Measurements from ENCODE around the gene FAM120B. TPM values are rescaled to one million over a fixed set of nuclear protein-coding genes. Genes with fewer than 3 reads are reported as not detected.
"Not testable (repeated sequence)": the region's sequence is repeated elsewhere in the genome, so short reads cannot be mapped to it uniquely, and the experiment has no call there.

FAM120B gene
- total RNA-seq, 2 experiments from 2014 or later, result 23.9 to 25.0 TPM

- ChIA-PET CTCF (no interaction called here), POLR2A (interaction anchor here (1.5 kb wide), 1 partner anchor 40 kb away, joined by 5 read pairs; the partner anchor contains the start of gene FAM120B)
- Mint-ChIP-seq H3K4me3 (peak overlapping the region; percentile 2), H3K4me1 (peaks cover 37% of the 10 kb centered on the region), H3K27me3 (no peaks in the 10 kb centered on the region), H3K36me3 (ENCODE audit: low read depth) (peaks cover 64% of the 10 kb centered on the region), H3K9me3 (peaks cover 17% of the 10 kb centered on the region), H3K27ac (peak overlapping the region; percentile 69)
- DNase-seq, result no peak
Observed at GRCh38 chr6:170347091-170347490, 40.5 kb downstream of the FAM120B start.

GRCh38 chr6:170347975-170348374 is 41.4 kb downstream of the FAM120B start:
- Mint-ChIP-seq H3K9me3 (peaks cover 23% of the 10 kb centered on the region), H3K27me3 (no peaks in the 10 kb centered on the region), H3K4me3 (no peak overlapping the region), H3K4me1 (peaks cover 37% of the 10 kb centered on the region), H3K36me3 (ENCODE audit: low read depth) (peaks cover 72% of the 10 kb centered on the region), H3K27ac (no peak overlapping the region)
- ChIA-PET POLR2A (no interaction called here), CTCF (interaction anchor here (0.9 kb wide), 1 partner anchor 17 kb away, joined by 3 read pairs; no protein-coding TSS in a partner anchor)
- no peak for DNase-seq

- H3K27me3 Mint-ChIP-seq, CTCF ChIA-PET: not testable (repeated sequence)
Observed at GRCh38 chr6:170351456-170351855, 44.9 kb downstream of the FAM120B start.

GRCh38 chr6:170355190-170355589 is 48.6 kb downstream of the FAM120B start:
- H3K27me3 Mint-ChIP-seq, CTCF ChIA-PET, DNase-seq, H3K4me3 Mint-ChIP-seq, H3K4me1 Mint-ChIP-seq, H3K27ac Mint-ChIP-seq: not testable (repeated sequence)
- H3K36me3 Mint-ChIP-seq (ENCODE audit: low read depth), result peaks cover 52% of the 10 kb centered on the region
- POLR2A ChIA-PET, result interaction anchor here (0.6 kb wide), 1 partner anchor 142 kb away, joined by 3 read pairs; no protein-coding TSS in a partner anchor
- H3K9me3 Mint-ChIP-seq, result peaks cover 21% of the 10 kb centered on the region

More at GRCh38 chr6:170351456-170351855, 44.9 kb downstream of the FAM120B start:
- DNase-seq, H3K27ac Mint-ChIP-seq, POLR2A ChIA-PET, H3K4me3 Mint-ChIP-seq: not testable (repeated sequence)
- H3K9me3 Mint-ChIP-seq, result peaks cover 25% of the 10 kb centered on the region
- peaks cover 14% of the 10 kb centered on the region for H3K4me1 Mint-ChIP-seq
- peaks cover 61% of the 10 kb centered on the region for H3K36me3 Mint-ChIP-seq (ENCODE audit: low read depth)

GRCh38 chr6:170355661-170356060 is 49.1 kb downstream of the FAM120B start:
- DNase-seq, result no peak
- Mint-ChIP-seq H3K27me3 (no peaks in the 10 kb centered on the region), H3K36me3 (ENCODE audit: low read depth) (peaks cover 50% of the 10 kb centered on the region), H3K9me3 (peaks cover 21% of the 10 kb centered on the region), H3K4me1 (no peaks in the 10 kb centered on the region), H3K4me3 (no peak overlapping the region), H3K27ac (no peak overlapping the region)
- ChIA-PET POLR2A (no interaction called here), CTCF (no interaction called here)

GRCh38 chr6:170357812-170358211 is 51.3 kb downstream of the FAM120B start:
- Mint-ChIP-seq H3K4me1 (no peaks in the 10 kb centered on the region), H3K9me3 (peaks cover 2% of the 10 kb centered on the region), H3K27ac (no peak overlapping the region), H3K36me3 (ENCODE audit: low read depth) (peaks cover 34% of the 10 kb centered on the region), H3K4me3 (no peak overlapping the region), H3K27me3 (no peaks in the 10 kb centered on the region)
- ChIA-PET POLR2A (no interaction called here), CTCF (no interaction called here)
- DNase-seq, result no peak

- H3K4me1 Mint-ChIP-seq, result no peaks in the 10 kb centered on the region
- no peak overlapping the region for H3K4me3 Mint-ChIP-seq
- H3K27ac Mint-ChIP-seq, result no peak overlapping the region
- no peak for DNase-seq
- POLR2A ChIA-PET, result no interaction called here
- CTCF ChIA-PET, result no interaction called here
- H3K9me3 Mint-ChIP-seq, result peaks cover 2% of the 10 kb centered on the region
- H3K27me3 Mint-ChIP-seq, result no peaks in the 10 kb centered on the region
- peaks cover 31% of the 10 kb centered on the region for H3K36me3 Mint-ChIP-seq (ENCODE audit: low read depth)
Observed at GRCh38 chr6:170358496-170358895, 51.9 kb downstream of the FAM120B start.

- Mint-ChIP-seq H3K4me3 (no peak overlapping the region), H3K4me1 (peaks cover 2% of the 10 kb centered on the region), H3K36me3 (ENCODE audit: low read depth) (peaks cover 28% of the 10 kb centered on the region), H3K27me3 (no peaks in the 10 kb centered on the region), H3K9me3 (no peaks in the 10 kb centered on the region), H3K27ac (no peak overlapping the region)
- ChIA-PET CTCF (no interaction called here), POLR2A (no interaction called here)
- DNase-seq, result no peak
Observed at GRCh38 chr6:170360476-170360875, 53.9 kb downstream of the FAM120B start.

GRCh38 chr6:170361335-170361734 is 54.8 kb downstream of the FAM120B start:
- POLR2A ChIA-PET, result no interaction called here
- H3K36me3 Mint-ChIP-seq (ENCODE audit: low read depth), result peaks cover 28% of the 10 kb centered on the region
- H3K4me3 Mint-ChIP-seq, result no peak overlapping the region

GRCh38 chr6:170362121-170362520 is 55.6 kb downstream of the FAM120B start:
- POLR2A ChIA-PET, result no interaction called here
- Mint-ChIP-seq H3K36me3 (ENCODE audit: low read depth) (peaks cover 27% of the 10 kb centered on the region), H3K27me3 (no peaks in the 10 kb centered on the region), H3K27ac (no peak overlapping the region), H3K9me3 (no peaks in the 10 kb centered on the region), H3K4me3 (no peak overlapping the region), H3K4me1 (peaks cover 2% of the 10 kb centered on the region)
- no peak for DNase-seq
- CTCF ChIA-PET, result no interaction called here

More at GRCh38 chr6:170361335-170361734, 54.8 kb downstream of the FAM120B start:
- H3K4me1 Mint-ChIP-seq, result peaks cover 2% of the 10 kb centered on the region
- H3K27ac Mint-ChIP-seq, result no peak overlapping the region
- H3K9me3 Mint-ChIP-seq, result no peaks in the 10 kb centered on the region
- CTCF ChIA-PET, result no interaction called here
- no peak for DNase-seq
- no peaks in the 10 kb centered on the region for H3K27me3 Mint-ChIP-seq

GRCh38 chr6:170363255-170363654 is 56.7 kb downstream of the FAM120B start:
- peaks cover 16% of the 10 kb centered on the region for H3K36me3 Mint-ChIP-seq (ENCODE audit: low read depth)
- ChIA-PET POLR2A (no interaction called here), CTCF (no interaction called here)
- H3K27ac Mint-ChIP-seq, result no peak overlapping the region
- H3K9me3 Mint-ChIP-seq, result no peaks in the 10 kb centered on the region
- H3K4me1 Mint-ChIP-seq, result peaks cover 2% of the 10 kb centered on the region
- H3K4me3 Mint-ChIP-seq, result no peak overlapping the region
- no peak for DNase-seq
- no peaks in the 10 kb centered on the region for H3K27me3 Mint-ChIP-seq

- Mint-ChIP-seq H3K9me3 (no peaks in the 10 kb centered on the region), H3K4me3 (no peak overlapping the region), H3K27ac (no peak overlapping the region), H3K27me3 (no peaks in the 10 kb centered on the region), H3K4me1 (peaks cover 7% of the 10 kb centered on the region), H3K36me3 (ENCODE audit: low read depth) (peaks cover 11% of the 10 kb centered on the region)
- CTCF ChIA-PET, result interaction anchor here (1.3 kb wide), 1 partner anchor 17 kb away, joined by 3 read pairs; no protein-coding TSS in a partner anchor
- DNase-seq, result no peak
- POLR2A ChIA-PET, result no interaction called here
Observed at GRCh38 chr6:170365121-170365520, 58.6 kb downstream of the FAM120B start.

- Mint-ChIP-seq H3K4me1 (peaks cover 12% of the 10 kb centered on the region), H3K9me3 (no peaks in the 10 kb centered on the region), H3K27me3 (no peaks in the 10 kb centered on the region), H3K27ac (no peak overlapping the region), H3K4me3 (no peak overlapping the region), H3K36me3 (ENCODE audit: low read depth) (peaks cover 9% of the 10 kb centered on the region)
- POLR2A ChIA-PET, result no interaction called here
- CTCF ChIA-PET, result interaction anchor here (1.3 kb wide), 1 partner anchor 17 kb away, joined by 3 read pairs; no protein-coding TSS in a partner anchor
- no peak for DNase-seq
Observed at GRCh38 chr6:170365593-170365992, 59.0 kb downstream of the FAM120B start.

- Mint-ChIP-seq H3K4me3 (no peak overlapping the region), H3K9me3 (no peaks in the 10 kb centered on the region), H3K36me3 (ENCODE audit: low read depth) (peaks cover 8% of the 10 kb centered on the region), H3K27me3 (no peaks in the 10 kb centered on the region), H3K27ac (no peak overlapping the region), H3K4me1 (peaks cover 18% of the 10 kb centered on the region)
- ChIA-PET CTCF (no interaction called here), POLR2A (no interaction called here)
- no peak for DNase-seq
Observed at GRCh38 chr6:170366248-170366960, 59.8 kb downstream of the FAM120B start.
